GM18520 (cell line): ENCODE results near the gene MATN1.
"Not testable (repeated sequence)": the region's sequence is repeated elsewhere in the genome, so short reads cannot be mapped to it uniquely, and the experiment has no call there.

ENCODE experiments used
- ATAC-seq: cut with Tn5 transposase; IDR thresholded peaks from one replicate; pipeline ENCODE4 v1.9.1; 2021; ENCODE audit not compliant: unreplicated experiment

MATN1 gene

GRCh38 chr1:30700528-30701257 lies 22.7 kb downstream of the MATN1 start:
- no peak for ATAC-seq

GRCh38 chr1:30699762-30700161 lies 23.6 kb downstream of the MATN1 start:
- ATAC-seq: no peak

- no peak for ATAC-seq
Measured at GRCh38 chr1:30698401-30698981, 24.9 kb downstream of the MATN1 start.

- ATAC-seq: no peak
Measured at GRCh38 chr1:30697571-30698376, 25.6 kb downstream of the MATN1 start.

- ATAC-seq: no peak
Measured at GRCh38 chr1:30696831-30697230, 26.6 kb downstream of the MATN1 start.

GRCh38 chr1:30695439-30695841 lies 27.9 kb downstream of the MATN1 start:
- no peak for ATAC-seq

DNA sequence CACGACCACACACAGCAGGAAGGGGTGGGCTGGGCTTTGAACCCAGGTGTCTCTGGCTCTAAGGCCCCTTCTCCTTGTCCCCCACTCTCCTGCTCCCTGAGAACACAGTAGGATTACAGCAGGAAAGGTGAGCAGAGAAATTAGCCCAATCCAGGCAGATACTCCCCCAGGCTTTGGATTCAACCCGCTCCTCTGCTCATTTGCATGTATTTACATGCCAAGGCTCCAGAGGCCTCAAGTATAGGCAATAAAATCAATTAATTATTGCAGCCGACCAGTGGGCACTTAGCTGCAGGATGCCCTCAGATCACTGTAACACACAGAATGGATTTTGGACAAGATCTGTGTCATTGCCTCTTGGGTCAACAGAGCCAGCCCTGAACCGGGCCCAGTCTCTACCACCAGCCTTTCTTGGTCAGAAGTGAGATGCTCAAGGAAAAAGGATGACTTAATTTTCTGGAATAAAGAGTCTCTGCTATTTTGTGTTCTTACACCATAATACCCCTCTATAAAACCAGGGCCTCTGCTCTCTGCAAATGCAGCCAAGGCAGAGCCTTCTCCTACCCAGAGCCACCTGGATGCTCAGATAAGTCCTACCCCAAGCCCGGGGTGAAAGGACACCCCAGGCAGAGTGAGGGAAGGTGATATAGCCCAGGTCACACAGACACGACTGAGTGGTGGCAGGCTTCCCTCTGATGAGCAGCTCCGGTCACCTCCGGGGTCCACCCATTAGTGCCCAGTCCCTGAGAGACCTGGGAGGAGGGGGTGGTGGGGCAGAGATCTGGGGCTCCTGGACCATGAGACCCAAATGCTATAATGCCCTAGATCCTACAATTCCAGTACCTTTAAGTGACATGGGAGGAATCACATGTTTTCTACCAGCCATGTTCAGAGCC lies 28.9 kb downstream of the MATN1 start:
- ATAC-seq: no peak

- ATAC-seq: no peak
Measured at GRCh38 chr1:30693822-30694221, 29.6 kb downstream of the MATN1 start.

DNA sequence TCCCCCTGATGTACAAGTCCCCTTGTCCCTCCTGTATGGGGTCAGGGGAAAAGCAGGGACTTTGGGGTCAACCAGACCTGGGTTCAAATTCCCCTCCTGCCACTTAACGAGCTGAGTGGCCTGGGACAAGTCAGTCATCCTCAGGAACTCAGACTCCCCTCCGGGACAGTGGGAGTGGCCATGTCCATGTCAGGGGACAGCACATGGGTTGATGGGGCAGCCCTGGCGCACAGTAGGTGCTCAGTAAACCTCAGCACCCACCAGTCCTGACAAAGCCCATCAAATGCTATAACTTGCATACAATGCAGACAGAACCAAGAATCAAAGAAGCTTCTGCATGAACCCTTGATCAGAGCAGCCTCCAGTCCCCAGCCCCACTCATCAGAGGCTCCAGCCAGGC lies 30.0 kb downstream of the MATN1 start:
- no peak for ATAC-seq

DNA sequence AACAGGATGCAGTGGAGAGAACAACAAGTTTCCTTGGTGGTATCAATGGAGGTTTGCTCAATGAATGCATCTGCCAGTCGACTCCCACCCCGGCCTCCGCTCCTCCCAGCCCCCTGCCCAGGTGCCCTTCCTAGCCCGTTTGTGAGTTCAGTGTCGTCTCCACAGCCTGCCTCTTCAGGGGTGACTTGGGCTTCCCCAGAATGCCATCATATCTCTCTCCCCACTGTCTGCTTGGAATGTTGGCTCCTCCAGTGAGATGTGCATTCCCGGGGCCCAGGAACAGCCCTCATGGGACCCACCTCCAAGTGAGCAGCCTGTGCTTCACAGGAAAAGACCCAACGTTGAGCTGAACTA lies 30.5 kb downstream of the MATN1 start:
- ATAC-seq: no peak

DNA sequence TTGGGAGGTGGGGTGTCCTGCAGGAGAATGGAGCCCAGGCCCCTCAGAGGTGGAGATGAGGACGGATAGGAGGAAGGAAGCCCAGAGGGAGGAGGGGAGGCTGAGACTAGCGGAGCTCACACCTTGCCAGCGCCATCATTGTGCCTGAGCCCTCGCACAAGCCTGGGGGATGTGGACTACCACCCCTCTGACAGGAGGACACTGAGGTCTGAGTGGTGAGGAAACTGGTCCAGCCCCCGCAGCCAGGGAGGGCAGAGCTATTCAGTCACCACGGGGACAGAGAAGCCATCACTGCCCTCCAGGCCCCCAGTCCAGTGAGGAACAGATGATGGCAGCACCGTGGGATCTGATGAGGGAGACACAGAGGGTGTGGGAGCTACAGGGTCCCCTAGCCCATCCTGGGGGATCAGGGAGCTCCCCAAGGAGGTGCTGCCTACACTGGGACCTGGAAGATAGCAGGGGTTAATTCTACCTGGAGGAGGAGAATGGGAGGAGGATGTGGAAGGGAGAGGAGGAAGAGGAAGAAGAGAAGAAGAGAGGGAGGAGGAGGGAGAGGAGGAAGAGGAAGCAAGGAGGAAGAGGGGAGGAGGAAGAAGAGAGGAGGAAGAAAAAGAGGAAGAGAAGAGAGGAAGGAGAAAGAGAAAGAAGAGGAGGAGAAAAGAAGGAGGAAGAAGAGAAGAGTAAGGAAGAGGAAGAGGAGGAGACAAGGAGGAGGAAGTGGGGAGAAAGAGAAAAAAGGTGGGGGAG lies 31.0 kb downstream of the MATN1 start:
- no peak for ATAC-seq

DNA sequence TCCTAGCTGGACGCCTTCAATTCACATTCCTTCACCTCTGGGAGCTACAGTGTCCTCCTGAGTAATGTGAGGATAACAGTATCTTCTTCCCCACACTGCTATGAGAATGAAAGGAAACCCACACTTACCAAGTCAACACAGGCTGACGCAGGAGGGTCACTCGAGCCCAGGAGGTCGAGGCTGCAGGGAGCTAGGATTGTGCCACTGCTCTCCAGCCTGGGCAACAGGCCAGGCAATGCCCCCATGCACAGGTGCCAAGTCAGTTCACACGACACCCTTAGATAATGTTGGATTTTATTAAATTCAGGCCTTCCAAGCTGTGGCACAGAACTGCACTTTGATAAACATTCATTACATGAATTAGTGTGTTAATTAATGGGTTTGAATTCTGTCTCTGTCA lies 31.9 kb downstream of the MATN1 start:
- no peak for ATAC-seq

- ATAC-seq: no peak
Measured at GRCh38 chr1:30689901-30690645, 33.3 kb downstream of the MATN1 start.

DNA sequence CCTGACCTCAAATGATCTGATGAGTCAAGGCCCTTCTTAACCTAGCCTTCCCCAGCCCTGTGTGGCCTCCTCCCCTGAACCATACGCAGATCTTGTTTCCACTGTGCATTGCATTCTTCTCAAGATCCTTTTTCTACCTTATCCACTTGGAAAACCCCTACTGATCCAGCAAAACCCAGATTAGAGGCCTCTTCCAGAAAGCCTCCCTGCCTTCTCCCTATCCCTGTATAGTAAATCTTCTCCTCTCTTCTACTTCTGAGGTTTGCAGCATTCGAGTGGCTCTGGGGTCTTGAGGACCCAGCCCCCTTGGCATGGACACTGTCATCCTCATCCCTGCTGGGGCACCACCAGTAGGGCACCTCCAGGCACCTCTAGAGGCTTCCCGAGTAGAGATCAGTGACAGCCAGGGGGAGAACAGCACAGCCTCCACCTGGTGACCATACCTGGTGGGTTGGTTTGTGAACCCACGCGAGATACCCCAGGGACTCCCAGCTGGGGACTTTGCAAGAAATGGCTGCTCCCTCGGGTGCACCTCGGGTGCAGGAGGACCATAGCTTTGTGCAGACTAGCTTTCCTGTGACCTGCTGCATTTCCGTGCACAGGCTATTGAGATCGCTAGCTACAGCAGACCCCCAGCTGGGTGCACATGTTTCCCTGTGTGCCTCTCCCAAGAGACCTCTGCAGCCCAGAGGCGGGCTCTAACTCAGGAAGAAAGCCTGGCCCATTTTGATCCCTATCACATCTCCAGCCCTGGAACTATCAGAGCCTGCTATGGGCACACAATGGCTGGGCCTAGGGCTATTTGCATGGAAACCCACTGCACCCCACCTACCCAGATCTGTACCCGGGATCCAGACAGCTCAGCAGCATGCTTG lies 34.2 kb downstream of the MATN1 start:
- ATAC-seq: no peak

- not testable (repeated sequence) for ATAC-seq
Measured at GRCh38 chr1:30688516-30688915, 34.9 kb downstream of the MATN1 start.

GRCh38 chr1:30687886-30688285 lies 35.5 kb downstream of the MATN1 start:
- no peak for ATAC-seq

- no peak for ATAC-seq
Measured at GRCh38 chr1:30686236-30686935, 37.0 kb downstream of the MATN1 start.

GRCh38 chr1:30685796-30686165 lies 37.6 kb downstream of the MATN1 start:
- ATAC-seq: no peak
